IPS-18c (cell line): ENCODE data around the gene SLC16A4.

Experiments
- H3K4me3 ChIP-seq: 2 replicates; pipeline ENCODE4 v1.7.0; 2013; ENCODE audit warnings: low read depth, mild to moderate bottlenecking, low read length, moderate library complexity; ENCODE audit not compliant: insufficient read depth
- H3K9me3 ChIP-seq: one replicate; pipeline ENCODE4 v1.6.1; 2013; ENCODE audit warnings: mild to moderate bottlenecking, low read length, moderate library complexity; ENCODE audit not compliant: control insufficient read depth, insufficient read depth

Gene SLC16A4

GRCh38 chr1:110319332-110320167, 71.3 kb downstream of the SLC16A4 start:
- no peaks in the 10 kb centered on the region for H3K9me3 ChIP-seq
- H3K4me3 ChIP-seq: no peak overlapping the region

GRCh38 chr1:110318046-110318445, 72.8 kb downstream of the SLC16A4 start:
- Histone ChIP-seq H3K4me3 (no peak overlapping the region), H3K9me3 (no peaks in the 10 kb centered on the region)

GRCh38 chr1:110316735-110317134, 74.1 kb downstream of the SLC16A4 start:
- Histone ChIP-seq H3K4me3 (no peak overlapping the region), H3K9me3 (no peaks in the 10 kb centered on the region)
